Kidney (tissue), 14 donors: ENCODE measurements around the gene CTSA. TPM values are rescaled to one million over a fixed set of nuclear protein-coding genes. Genes with fewer than 3 reads are reported as not detected.

ENCODE experiments used
- DNase-seq, 5 donors: peaks; one replicate each; pipeline ENCODE4 v3.0.0-alpha.2; 2013 to 2020
- FAIRE-seq: peaks from 2 replicates; lab custom pipeline; 2012; peaks lifted over from hg19 to GRCh38; lab: Jason Lieb, UNC
- H3K27ac ChIP-seq, 2 donors: one replicate each; pipeline ENCODE4 v1.7.0; 2013; ENCODE audit warnings: low read depth in 2 of 2, low read length in 2 of 2, inconsistent platforms in 1 of 2
- H3K27me3 ChIP-seq: one replicate; pipeline ENCODE4 v1.7.1; 2013; ENCODE audit warnings: low read length, inconsistent platforms; ENCODE audit not compliant: control insufficient read depth, insufficient read depth
- H3K36me3 ChIP-seq, 3 donors: one replicate each; pipeline versions ENCODE4 v1.7.0 to v1.7.1; 2013; ENCODE audit warnings: low read length in 3 of 3, control low read depth in 1 of 3, inconsistent platforms in 1 of 3; ENCODE audit not compliant: insufficient read depth in 3 of 3, control insufficient read depth in 2 of 3
- H3K4me1 ChIP-seq, 3 donors: one replicate each; pipeline versions ENCODE4 v1.7.0 to v1.7.1; 2013; ENCODE audit warnings: low read length in 3 of 3, inconsistent platforms in 1 of 3, low read depth in 1 of 3; ENCODE audit not compliant: control insufficient read depth in 2 of 3, insufficient read depth in 2 of 3
- H3K4me3 ChIP-seq, 3 donors: one replicate each; pipeline versions ENCODE4 v1.7.0 to v1.8.1; 2013; ENCODE audit warnings: low read length in 3 of 3, control low read depth in 1 of 3, inconsistent platforms in 1 of 3
- H3K9ac ChIP-seq, 3 donors: one replicate each; pipeline versions ENCODE4 v1.7.0 to v1.7.1; 2013; ENCODE audit warnings: low read length in 3 of 3, control low read depth in 1 of 3, inconsistent platforms in 1 of 3
- H3K9me3 ChIP-seq, 3 donors: one replicate each; pipeline versions ENCODE4 v1.7.0 to v1.7.1; 2013; ENCODE audit warnings: low read length in 3 of 3, control low read depth in 1 of 3, inconsistent platforms in 1 of 3; ENCODE audit not compliant: control insufficient read depth in 2 of 3, insufficient read depth in 1 of 3
- intact Hi-C: fragments of 100-400 bp; cut with DNase I; formaldehyde crosslinking; loops from one replicate; pipeline ENCODE4 v1.11.1; 2022
- polyA plus RNA-seq: library from polyadenylated mRNA; stranded (reverse); fragments of 350-450 nt; fragmentation: Illumina TruSeq; extraction: RNeasy Lipid Tissue Mini Kit (QIAGEN cat#74804); gene quantifications from one replicate; pipeline ENCODE4 v1.2.3, GENCODE V29; 2014; ENCODE audit warnings: low read depth, low replicate concordance; ENCODE audit not compliant: insufficient read depth
- total RNA-seq: library from RNA; stranded (reverse); fragmentation: NEBNext Ultra II Directional; extraction: Animal tissue kit (Norgen Biotek cat#: 25700); gene quantifications from one replicate; pipeline ENCODE4 v1.2.1, GENCODE V29; 2021
- TF ChIP-seq, protein P1 (sequence below): IDR thresholded peaks from 3 replicates; pipeline ENCODE4 v1.5.1; 2012; ENCODE audit warnings: mild to moderate bottlenecking, moderate library complexity, borderline replicate concordance; ENCODE audit not compliant: insufficient read depth; ENCODE audit errors: extremely low read depth
- donor health status: control.
- donor health status: control.
- donor health status: control.
- donor health status: control.
- donor health status: control.
- donor health status: DM: yes; HTN: yes; CAD: no.
- donor health status: Normal renal cell carcinoma (clear cell type).

The CTSA gene
- total and polyA plus RNA-seq, 2 donors from 2014 or later, result 180 to 408 TPM

DNA sequence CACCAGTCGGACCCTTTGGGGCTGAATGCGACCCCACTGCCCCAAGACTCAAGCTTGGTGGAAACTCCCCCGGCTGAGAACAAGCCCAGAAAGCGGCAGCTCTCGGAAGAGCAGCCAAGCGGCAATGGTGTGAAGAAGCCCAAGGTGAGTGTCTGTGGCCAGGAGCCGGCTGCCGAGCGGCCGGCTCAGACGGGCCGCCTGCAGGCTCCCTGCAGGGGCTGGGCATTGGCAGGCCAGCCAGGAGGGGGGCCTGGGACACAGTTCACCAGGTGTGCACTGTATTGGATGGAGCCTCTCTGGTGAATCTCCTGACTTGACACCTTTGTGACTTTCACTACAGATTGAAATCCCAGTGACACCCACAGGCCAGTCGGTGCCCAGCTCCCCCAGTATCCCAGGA is 49.3 kb downstream of the CTSA start:
- TF ChIP-seq, protein P1, sequence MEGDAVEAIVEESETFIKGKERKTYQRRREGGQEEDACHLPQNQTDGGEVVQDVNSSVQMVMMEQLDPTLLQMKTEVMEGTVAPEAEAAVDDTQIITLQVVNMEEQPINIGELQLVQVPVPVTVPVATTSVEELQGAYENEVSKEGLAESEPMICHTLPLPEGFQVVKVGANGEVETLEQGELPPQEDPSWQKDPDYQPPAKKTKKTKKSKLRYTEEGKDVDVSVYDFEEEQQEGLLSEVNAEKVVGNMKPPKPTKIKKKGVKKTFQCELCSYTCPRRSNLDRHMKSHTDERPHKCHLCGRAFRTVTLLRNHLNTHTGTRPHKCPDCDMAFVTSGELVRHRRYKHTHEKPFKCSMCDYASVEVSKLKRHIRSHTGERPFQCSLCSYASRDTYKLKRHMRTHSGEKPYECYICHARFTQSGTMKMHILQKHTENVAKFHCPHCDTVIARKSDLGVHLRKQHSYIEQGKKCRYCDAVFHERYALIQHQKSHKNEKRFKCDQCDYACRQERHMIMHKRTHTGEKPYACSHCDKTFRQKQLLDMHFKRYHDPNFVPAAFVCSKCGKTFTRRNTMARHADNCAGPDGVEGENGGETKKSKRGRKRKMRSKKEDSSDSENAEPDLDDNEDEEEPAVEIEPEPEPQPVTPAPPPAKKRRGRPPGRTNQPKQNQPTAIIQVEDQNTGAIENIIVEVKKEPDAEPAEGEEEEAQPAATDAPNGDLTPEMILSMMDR, result no peak
- intact Hi-C loops, result loop anchor here (10.0 kb wide), 1 partner anchor 136 kb away; no protein-coding TSS in a partner anchor
- Histone ChIP-seq H3K27ac (no peak overlapping the region), H3K9ac (no peak overlapping the region), H3K4me3 (no peak overlapping the region), H3K27me3 (no peaks in the 10 kb centered on the region), H3K9me3 (no peaks in the 10 kb centered on the region), H3K4me1 (peaks cover 0 to 3% (median 0%) of the 10 kb centered on the region in 3 donors), H3K36me3 (peaks cover 23 to 66% (median 54%) of the 10 kb centered on the region in 3 donors)
- no peak for FAIRE-seq
- no peak for DNase-seq

DNA sequence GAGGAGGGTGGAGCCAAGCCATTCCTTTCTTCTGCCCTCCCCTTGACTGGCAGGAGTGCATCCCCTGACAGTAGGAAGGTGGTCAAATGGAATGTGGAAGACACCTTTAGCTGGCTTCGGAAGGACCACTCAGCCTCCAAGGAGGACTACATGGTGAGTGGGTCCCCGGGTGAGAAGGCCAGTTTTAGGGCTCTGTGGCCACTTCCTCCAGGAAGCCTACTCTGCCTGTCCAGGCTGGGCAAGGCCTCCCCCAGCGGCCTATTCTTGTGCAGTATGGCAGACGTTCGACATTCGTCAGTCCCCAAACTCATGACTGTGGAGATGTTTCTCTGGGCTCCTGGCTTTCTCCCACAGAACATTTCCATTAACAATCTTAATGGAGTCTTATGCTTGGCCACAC is 52.5 kb downstream of the CTSA start:
- Histone ChIP-seq H3K4me3 (no peak overlapping the region), H3K4me1 (no peaks in the 10 kb centered on the region), H3K9ac (no peak overlapping the region), H3K9me3 (no peaks in the 10 kb centered on the region), H3K27me3 (no peaks in the 10 kb centered on the region), H3K27ac (no peak overlapping the region), H3K36me3 (peaks cover 17 to 73% (median 48%) of the 10 kb centered on the region in 3 donors)
- DNase-seq (no peak), FAIRE-seq (no peak)
- TF ChIP-seq, protein P1, result no peak
- intact Hi-C loops, result loop anchor here (10.0 kb wide), 1 partner anchor 139 kb away; no protein-coding TSS in a partner anchor

DNA sequence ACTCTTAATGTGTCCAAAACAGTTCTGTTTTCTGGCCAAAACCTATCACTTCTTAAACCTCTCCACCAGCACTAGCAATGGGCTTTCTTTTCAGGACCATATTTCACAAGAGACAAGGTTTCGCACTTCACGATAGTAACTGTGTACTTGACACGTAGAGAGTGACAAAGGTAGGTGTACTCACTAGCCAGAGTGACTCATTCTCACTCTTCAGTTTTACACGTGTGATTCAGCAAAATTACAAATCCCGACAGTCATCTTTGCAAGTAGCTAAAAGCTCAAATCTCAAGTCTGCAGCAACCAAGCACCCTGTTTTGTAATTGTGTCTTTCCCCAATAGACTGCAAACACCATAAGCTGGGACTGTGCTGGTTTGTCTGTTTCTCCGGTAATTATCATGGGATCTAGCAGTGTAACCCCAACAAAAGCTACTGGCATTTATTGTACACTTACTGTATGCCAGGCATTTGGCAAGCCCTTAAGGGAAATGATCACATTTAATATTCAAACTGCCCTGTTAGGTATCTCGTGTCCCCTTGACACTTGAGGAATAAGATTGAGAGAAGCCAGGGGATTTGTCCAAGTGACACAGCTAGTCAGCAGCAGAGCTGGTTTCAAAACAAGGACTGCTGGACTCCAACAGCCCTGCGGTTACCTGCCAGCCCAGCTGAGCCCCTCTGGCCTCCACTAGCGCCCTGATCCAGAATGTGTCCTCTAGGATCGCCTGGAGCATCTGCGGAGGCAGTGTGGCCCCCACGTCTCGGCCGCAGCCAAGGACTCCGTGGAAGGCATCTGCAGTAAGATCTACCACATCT is 53.2 kb downstream of the CTSA start:
- H3K27ac ChIP-seq, result no peak overlapping the region

More for the DNA sequence above, 53.2 kb downstream of the CTSA start:
- H3K9me3 ChIP-seq, result no peaks in the 10 kb centered on the region
- H3K36me3 ChIP-seq, result peaks cover 17 to 72% (median 50%) of the 10 kb centered on the region in 3 donors
- DNase-seq (no peak), FAIRE-seq (no peak)
- no peaks in the 10 kb centered on the region for H3K27me3 ChIP-seq
- TF ChIP-seq, protein P1, result no peak
- intact Hi-C loops, result loop anchor here (10.0 kb wide), 1 partner anchor 140 kb away; no protein-coding TSS in a partner anchor
- H3K4me1 ChIP-seq, result no peaks in the 10 kb centered on the region
- no peak overlapping the region for H3K9ac ChIP-seq
- H3K4me3 ChIP-seq, result no peak overlapping the region
